CD14-positive monocyte (primary cell): ENCODE data around the gene APOB. TPM values are rescaled to one million over a fixed set of nuclear protein-coding genes. Genes with fewer than 3 reads are reported as not detected.

Experiments used
- DNase-seq, 3 donors: peaks; one replicate each; pipeline ENCODE4 v3.0.0-alpha.2; 2011 to 2022
- H2AFZ ChIP-seq: 2 replicates; pipeline ENCODE4 v1.6.0; 2012; ENCODE audit warnings: mild to moderate bottlenecking, low read depth, low read length, inconsistent platforms; ENCODE audit not compliant: insufficient read depth, poor library complexity, severe bottlenecking
- H3K27ac ChIP-seq, 2 donors: 1 replicate in 1 of 2; 2 replicates in 1 of 2; pipeline ENCODE4 v1.5.1; 2012 to 2013; ENCODE audit warnings: low read length in 2 of 2, control low read depth in 1 of 2, inconsistent platforms in 1 of 2, low read depth in 1 of 2, mild to moderate bottlenecking in 1 of 2
- H3K27me3 ChIP-seq, 2 donors: one replicate each; pipeline versions ENCODE4 v1.6.0 to v1.6.1; 2011 to 2013; ENCODE audit warnings: low read length in 2 of 2; ENCODE audit not compliant: control insufficient read depth in 2 of 2, insufficient read depth in 2 of 2
- H3K36me3 ChIP-seq, 2 donors: replicated peaks in 1 of 2; 1 replicate in 1 of 2; 2 replicates in 1 of 2; pipeline versions ENCODE4 v1.5.1 to v1.6.1; 2012 to 2013; ENCODE audit warnings: low read length in 2 of 2, control low read depth in 1 of 2, inconsistent platforms in 1 of 2, mild to moderate bottlenecking in 1 of 2; ENCODE audit not compliant: insufficient read depth in 2 of 2, control insufficient read depth in 1 of 2
- H3K4me1 ChIP-seq, 2 donors: 1 replicate in 1 of 2; 2 replicates in 1 of 2; pipeline versions ENCODE4 v1.5.1 to v1.6.1; 2012 to 2013; ENCODE audit warnings: low read length in 2 of 2, control low read depth in 1 of 2, inconsistent platforms in 1 of 2, mild to moderate bottlenecking in 1 of 2, moderate library complexity in 1 of 2; ENCODE audit not compliant: insufficient read depth in 2 of 2, control insufficient read depth in 1 of 2
- H3K4me2 ChIP-seq: replicated peaks from 2 replicates; pipeline ENCODE3; 2012; ENCODE audit warnings: low read length, moderate library complexity, mild to moderate bottlenecking; ENCODE audit not compliant: poor library complexity, severe bottlenecking; ENCODE audit errors: extremely low read depth
- H3K4me3 ChIP-seq, 3 experiments: fragments of 200-600 bp in 1 of 3; sonication (generic) in 1 of 3; replicated peaks in 1 of 3; 1 replicate in 2 of 3; 2 replicates in 1 of 3; pipeline ENCODE4 v1.5.1; 2011 to 2013; ENCODE audit warnings: low read length in 3 of 3, mild to moderate bottlenecking in 3 of 3, control low read depth in 2 of 3, low read depth in 2 of 3, inconsistent platforms in 1 of 3, moderate library complexity in 1 of 3
- H3K79me2 ChIP-seq: 2 replicates; pipeline ENCODE4 v1.6.0; 2012; ENCODE audit warnings: mild to moderate bottlenecking, control low read depth, inconsistent platforms, low read length, moderate library complexity; ENCODE audit not compliant: insufficient read depth
- H3K9ac ChIP-seq: 2 replicates; pipeline ENCODE4 v1.6.0; 2017; ENCODE audit warnings: low read length, mild to moderate bottlenecking; ENCODE audit not compliant: insufficient read depth, poor library complexity, severe bottlenecking
- H3K9me3 ChIP-seq, 2 donors: replicated peaks in 1 of 2; 1 replicate in 1 of 2; 2 replicates in 1 of 2; pipeline versions ENCODE4 v1.5.1 to v1.6.1; 2012 to 2013; ENCODE audit warnings: low read length in 2 of 2, control low read depth in 1 of 2; ENCODE audit not compliant: control insufficient read depth in 1 of 2, insufficient read depth in 1 of 2
- H4K20me1 ChIP-seq: 2 replicates; pipeline ENCODE4 v1.6.0; 2012; ENCODE audit warnings: mild to moderate bottlenecking, low read length, control low read depth, moderate library complexity; ENCODE audit not compliant: insufficient read depth
- H3K27ac Mint-ChIP-seq, 7 donors: one replicate each; pipeline ENCODE4 v1.8.0; 2020; ENCODE audit warnings: mild to moderate bottlenecking in 7 of 7, mixed read lengths in 7 of 7, moderate library complexity in 6 of 7, inconsistent platforms in 2 of 7
- H3K27me3 Mint-ChIP-seq, 3 donors: one replicate each; pipeline ENCODE4 v1.8.0; 2021 to 2022; ENCODE audit warnings: low read depth in 3 of 3, mild to moderate bottlenecking in 3 of 3, mixed read lengths in 3 of 3, moderate library complexity in 3 of 3, inconsistent platforms in 1 of 3
- H3K36me3 Mint-ChIP-seq, 2 donors: one replicate each; pipeline ENCODE4 v1.8.0; 2020; ENCODE audit warnings: mixed read lengths in 2 of 2, inconsistent platforms in 1 of 2, mild to moderate bottlenecking in 1 of 2
- H3K4me1 Mint-ChIP-seq: one replicate; pipeline ENCODE4 v1.8.0; 2020; ENCODE audit warnings: mild to moderate bottlenecking, mixed read lengths
- H3K4me3 Mint-ChIP-seq, 2 donors: one replicate each; pipeline ENCODE4 v1.8.0; 2020; ENCODE audit warnings: mild to moderate bottlenecking in 2 of 2, mixed read lengths in 2 of 2, moderate library complexity in 1 of 2
- H3K9me3 Mint-ChIP-seq, 7 donors: one replicate each; pipeline ENCODE4 v1.8.0; 2020 to 2022; ENCODE audit warnings: mixed read lengths in 7 of 7, mild to moderate bottlenecking in 6 of 7, moderate library complexity in 6 of 7, inconsistent platforms in 2 of 7
- WGBS: methylation state at CpG from one replicate; pipeline ENCODE4 v1.1.5; 2013; ENCODE audit warnings: missing lambda C conversion rate; ENCODE audit not compliant: insufficient coverage; 5-methylcytosine and 5-hydroxymethylcytosine counted together
- intact Hi-C, 2 donors: fragments of 100-400 bp; cut with micrococcal nuclease; formaldehyde crosslinking; loops; one replicate each; pipeline versions ENCODE4 v1.15.0 to v1.15.1; 2023
- polyA plus RNA-seq, 3 donors: library from polyadenylated mRNA; depleted of rRNA in 1 of 3; unstranded in 2 of 3; stranded (reverse) in 1 of 3; fragments of 300-500 nt in 2 of 3; fragments of >200 nt in 1 of 3; fragmentation: Illumina TruSeq in 2 of 3; gene quantifications; 1 replicate in 2 of 3; 2 replicates in 1 of 3; pipeline ENCODE4 v1.2.3, GENCODE V29; 2012 to 2021
- TF ChIP-seq, protein P1 (sequence below): fragments of 200-600 bp; IDR thresholded peaks from one replicate; pipeline ENCODE4 v1.8.0; 2022; ENCODE audit warnings: antibody characterized with exemption, mild to moderate bottlenecking

The APOB gene
- polyA plus RNA-seq, 3 donors, result 0.02 TPM; not detected in 2

DNA sequence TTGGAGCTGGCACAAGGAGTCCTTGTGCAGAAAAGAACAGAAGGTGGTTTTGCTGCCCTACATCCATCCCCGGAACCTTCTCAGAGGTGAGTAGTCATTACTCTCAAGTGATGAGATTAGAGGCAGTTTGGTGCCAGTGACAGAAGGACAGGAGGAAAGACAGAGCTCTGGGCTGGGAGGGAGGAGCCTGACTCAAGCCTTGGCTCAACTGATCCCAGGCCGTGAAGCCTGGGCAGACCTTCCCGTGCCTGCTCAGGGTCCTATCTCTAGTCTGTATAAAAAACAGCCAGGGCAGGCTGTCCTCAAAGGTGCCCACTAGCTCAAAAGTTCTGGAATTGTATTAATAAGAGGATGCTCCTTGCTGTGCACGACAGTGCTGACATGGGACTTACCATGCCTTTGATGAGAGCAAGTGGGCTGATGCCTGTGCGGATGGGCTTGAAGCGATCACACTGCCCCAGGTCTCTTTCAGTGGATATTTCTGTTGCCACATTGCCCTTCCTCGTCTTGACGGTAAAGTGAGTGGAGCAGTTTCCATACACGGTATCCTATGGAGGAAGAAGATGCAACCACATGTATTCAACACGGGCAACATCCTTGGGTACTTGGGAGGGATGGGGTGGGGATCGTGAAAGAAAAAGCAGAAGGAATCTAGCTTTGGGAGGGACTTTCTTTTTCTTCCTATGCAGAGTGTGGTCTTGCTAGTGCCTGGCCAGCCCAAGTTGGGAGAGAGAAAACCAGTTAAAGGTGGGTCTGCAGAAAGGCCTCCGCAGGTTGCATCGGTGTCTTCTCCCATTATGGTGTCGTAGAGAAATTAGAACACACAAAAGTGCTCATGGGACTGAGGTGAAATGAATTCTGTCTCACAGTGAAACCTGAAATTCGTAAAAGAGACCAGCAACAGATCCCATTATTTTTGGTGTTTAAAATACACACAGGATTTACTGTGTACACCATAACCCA, 6.9 kb downstream of the APOB start:
- Mint-ChIP-seq H3K9me3 (no peaks in the 10 kb centered on the region), H3K27ac (no peak overlapping the region), H3K27me3 (peaks cover 3 to 6% (median 4%) of the 10 kb centered on the region in 3 donors), H3K36me3 (no peaks in the 10 kb centered on the region), H3K4me3 (no peak overlapping the region), H3K4me1 (no peaks in the 10 kb centered on the region)
- Histone ChIP-seq H2AFZ (no peak overlapping the region), H3K4me1 (no peaks in the 10 kb centered on the region), H3K4me3 (no peak overlapping the region), H3K9me3 (no peaks in the 10 kb centered on the region), H3K79me2 (no peaks in the 10 kb centered on the region), H4K20me1 (no peaks in the 10 kb centered on the region), H3K9ac (no peak overlapping the region), H3K27ac (no peak overlapping the region), H3K27me3 (no peaks in the 10 kb centered on the region), H3K4me2 (no peak overlapping the region), H3K36me3 (no peaks in the 10 kb centered on the region)
- TF ChIP-seq, protein P1, sequence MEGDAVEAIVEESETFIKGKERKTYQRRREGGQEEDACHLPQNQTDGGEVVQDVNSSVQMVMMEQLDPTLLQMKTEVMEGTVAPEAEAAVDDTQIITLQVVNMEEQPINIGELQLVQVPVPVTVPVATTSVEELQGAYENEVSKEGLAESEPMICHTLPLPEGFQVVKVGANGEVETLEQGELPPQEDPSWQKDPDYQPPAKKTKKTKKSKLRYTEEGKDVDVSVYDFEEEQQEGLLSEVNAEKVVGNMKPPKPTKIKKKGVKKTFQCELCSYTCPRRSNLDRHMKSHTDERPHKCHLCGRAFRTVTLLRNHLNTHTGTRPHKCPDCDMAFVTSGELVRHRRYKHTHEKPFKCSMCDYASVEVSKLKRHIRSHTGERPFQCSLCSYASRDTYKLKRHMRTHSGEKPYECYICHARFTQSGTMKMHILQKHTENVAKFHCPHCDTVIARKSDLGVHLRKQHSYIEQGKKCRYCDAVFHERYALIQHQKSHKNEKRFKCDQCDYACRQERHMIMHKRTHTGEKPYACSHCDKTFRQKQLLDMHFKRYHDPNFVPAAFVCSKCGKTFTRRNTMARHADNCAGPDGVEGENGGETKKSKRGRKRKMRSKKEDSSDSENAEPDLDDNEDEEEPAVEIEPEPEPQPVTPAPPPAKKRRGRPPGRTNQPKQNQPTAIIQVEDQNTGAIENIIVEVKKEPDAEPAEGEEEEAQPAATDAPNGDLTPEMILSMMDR, result no peak
- intact Hi-C loops, result no loop called here
- WGBS, result 95% methylated on average over 11 of the region's 15 CpGs
- DNase-seq, result no peak

- Mint-ChIP-seq H3K4me3 (no peak overlapping the region), H3K9me3 (no peaks in the 10 kb centered on the region), H3K27me3 (peaks cover 4 to 8% (median 5%) of the 10 kb centered on the region in 3 donors), H3K4me1 (no peaks in the 10 kb centered on the region), H3K27ac (peak overlapping the region in 3 of 7 donors; percentile 14 to 34 (median 16)), H3K36me3 (no peaks in the 10 kb centered on the region)
- H3K27ac ChIP-seq, result no peak overlapping the region
- intact Hi-C loops, result no loop called here
- no peaks in the 10 kb centered on the region for H3K27me3 ChIP-seq
- H3K79me2 ChIP-seq, result no peaks in the 10 kb centered on the region
- no peak overlapping the region for H2AFZ ChIP-seq
- H3K9me3 ChIP-seq, result no peaks in the 10 kb centered on the region
- no peak overlapping the region for H3K9ac ChIP-seq
- H3K36me3 ChIP-seq, result no peaks in the 10 kb centered on the region
- no peaks in the 10 kb centered on the region for H3K4me1 ChIP-seq
- no peak overlapping the region for H3K4me2 ChIP-seq
- no peak overlapping the region for H3K4me3 ChIP-seq
- H4K20me1 ChIP-seq, result no peaks in the 10 kb centered on the region
- 90% methylated on average over 3 of the region's 4 CpGs for WGBS
- DNase-seq, result no peak
- TF ChIP-seq, protein P1, result no peak
Measured at GRCh38 chr2:21035974-21036707, 7.7 kb downstream of the APOB start.
